ENCODE results near the gene CPTP. TPM values are rescaled to one million over a fixed set of nuclear protein-coding genes. Genes with fewer than 3 reads are reported as not detected.

The CPTP gene
- total RNA-seq, result 9.0 and 11.4 TPM in 2 replicates

GRCh38 chr1:1324524-1325287 is at the start of gene CPTP, which contains the start of gene INTS11:
Gene CPTP, plus strand, starts transcription at chr1:1324802. Its CDS starts 2,109 bp downstream, at chr1:1326911.
Gene INTS11, minus strand, starts transcription at chr1:1324660. Its CDS starts 52 bp downstream, at chr1:1324608.

GRCh38 chr1:1307923-1308755 is 16.5 kb upstream of the CPTP start, which contains the start of the genes ACAP3 and PUSL1:
Gene ACAP3, minus strand, starts transcription at chr1:1307930. Its CDS starts 115 bp downstream, at chr1:1307815.
Gene PUSL1, plus strand, starts transcription at chr1:1308597. Its CDS starts 47 bp downstream, at chr1:1308644.

GRCh38 chr1:1331068-1331965 is 6.7 kb downstream of the CPTP start, which contains the start of gene TAS1R3:
Gene TAS1R3, plus strand, starts transcription at chr1:1331280. Its CDS starts 66 bp downstream, at chr1:1331346.

GRCh38 chr1:1349256-1350012 is 24.8 kb downstream of the CPTP start, which contains the start of gene DVL1:
Gene DVL1, minus strand, starts transcription at chr1:1349418. Its CDS starts 353 bp downstream, at chr1:1349065.

GRCh38 chr1:1358433-1359271 is 34.0 kb downstream of the CPTP start, which contains the start of gene MXRA8:
Gene MXRA8, minus strand, starts transcription at chr1:1358555. Its CDS starts 51 bp downstream, at chr1:1358504.

GRCh38 chr1:1374929-1375662 is 50.5 kb downstream of the CPTP start, which contains the start of gene AURKAIP1:
Gene AURKAIP1, minus strand, starts transcription at chr1:1375207. Its CDS starts 451 bp downstream, at chr1:1374756.

Other genes starting within 250 kb of the CPTP start
- gene C1orf159, start 208.7 kb upstream of the CPTP start, total RNA-seq, result 5.2 and 5.9 TPM in 2 replicates
- not detected in 2 replicates for gene TTLL10, start 150.9 kb upstream of the CPTP start, total RNA-seq
- not detected in 2 replicates for gene TNFRSF18, start 118.2 kb upstream of the CPTP start, total RNA-seq
- 0.61 and 0.65 TPM in 2 replicates for gene TNFRSF4, start 110.6 kb upstream of the CPTP start, total RNA-seq
- 78.0 and 108 TPM in 2 replicates for gene SDF4, start 92.8 kb upstream of the CPTP start, total RNA-seq
- 20.8 and 35.1 TPM in 2 replicates for gene B3GALT6, start 92.6 kb upstream of the CPTP start, total RNA-seq
- gene C1QTNF12, start 78.1 kb upstream of the CPTP start, total RNA-seq, result 0.32 and 0.76 TPM in 2 replicates
- 41.3 and 52.3 TPM in 2 replicates for gene UBE2J2, start 50.9 kb upstream of the CPTP start, total RNA-seq
- gene SCNN1D, start 44.4 kb upstream of the CPTP start, total RNA-seq, result 0.32 and 0.46 TPM in 2 replicates
- 13.1 and 23.1 TPM in 2 replicates for gene ACAP3, start 16.9 kb upstream of the CPTP start, total RNA-seq
- gene PUSL1, start 16.2 kb upstream of the CPTP start, total RNA-seq, result 15.5 and 17.2 TPM in 2 replicates
- 41.3 and 52.6 TPM in 2 replicates for gene INTS11, start 142 bp upstream of the CPTP start, total RNA-seq
- gene TAS1R3, start 6.5 kb downstream of the CPTP start, total RNA-seq, result under 0.01 and 0.30 TPM in 2 replicates
- 39.2 and 48.4 TPM in 2 replicates for gene DVL1, start 24.6 kb downstream of the CPTP start, total RNA-seq
- 1.6 and 2.1 TPM in 2 replicates for gene MXRA8, start 33.8 kb downstream of the CPTP start, total RNA-seq
- gene AURKAIP1, start 50.4 kb downstream of the CPTP start, total RNA-seq, result 113 and 146 TPM in 2 replicates
- 82.2 and 111 TPM in 2 replicates for gene CCNL2, start 74.5 kb downstream of the CPTP start, total RNA-seq
- 122 and 126 TPM in 2 replicates for gene MRPL20, start 82.5 kb downstream of the CPTP start, total RNA-seq
- gene ANKRD65, start 96.5 kb downstream of the CPTP start, total RNA-seq, result under 0.01 TPM in 1 of 2 replicates, not detected in the other
- 0.91 and 1.6 TPM in 2 replicates for gene VWA1, start 110.9 kb downstream of the CPTP start, total RNA-seq
- gene ATAD3C, start 124.9 kb downstream of the CPTP start, total RNA-seq, result not detected in 2 replicates
- gene ATAD3B, start 147.0 kb downstream of the CPTP start, total RNA-seq, result 28.1 and 28.3 TPM in 2 replicates
- 39.5 and 49.0 TPM in 2 replicates for gene ATAD3A, start 187.4 kb downstream of the CPTP start, total RNA-seq
- gene TMEM240, start 215.8 kb downstream of the CPTP start, total RNA-seq, result 2.9 and 4.1 TPM in 2 replicates

All from epithelial cell of umbilical artery (primary cell).